ENCODE results near the gene MYO15A. TPM values are rescaled to one million over a fixed set of nuclear protein-coding genes. Genes with fewer than 3 reads are reported as not detected.

MYO15A gene
- total and polyA plus RNA-seq, 8 donors = 0.31 to 10.5 (median 0.50) TPM; not detected in 1

DNA sequence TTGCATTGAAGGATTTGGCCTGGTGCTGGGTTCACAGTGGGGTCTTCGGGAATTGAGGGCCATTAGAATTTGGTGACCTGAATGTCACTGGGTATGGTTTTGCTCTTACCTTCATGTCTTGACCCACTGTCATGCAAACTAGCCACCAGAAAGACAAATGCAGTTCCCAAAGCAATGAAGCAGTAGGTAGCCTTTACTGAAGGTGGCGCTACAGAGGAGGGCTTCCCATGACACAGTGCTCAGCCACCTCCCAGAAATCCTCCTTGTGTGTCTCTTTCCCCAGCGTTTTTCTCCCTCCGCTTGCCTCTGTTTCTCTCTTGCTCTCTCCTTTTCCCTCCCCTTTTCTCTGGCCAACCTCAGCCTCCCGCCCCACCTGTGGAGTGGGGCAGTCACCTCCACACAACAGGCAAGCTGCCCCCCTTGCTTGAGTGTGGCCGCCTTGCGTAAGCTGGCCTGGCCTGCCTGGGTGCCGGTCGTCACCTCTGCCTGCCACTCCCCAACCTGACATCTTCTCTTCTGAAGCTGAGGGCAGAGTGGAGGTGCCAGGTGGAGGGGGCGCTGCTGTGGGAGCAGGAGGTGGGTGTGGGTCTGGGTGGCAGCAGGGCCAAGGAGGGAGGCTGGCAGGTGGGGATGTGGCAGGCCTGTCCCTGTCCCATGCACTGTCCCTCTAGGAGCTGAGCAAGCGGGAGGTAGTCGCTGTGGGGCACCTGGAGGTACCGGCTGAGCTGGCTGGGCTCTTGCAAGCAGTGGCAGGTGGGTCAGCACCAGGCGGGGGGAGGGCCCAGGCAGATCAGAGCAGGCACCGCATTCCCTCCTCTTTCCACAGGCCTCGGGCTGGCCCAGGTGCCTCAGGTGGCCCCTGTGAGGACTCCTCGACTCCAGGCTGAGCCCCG lies 34.7 kb downstream of the MYO15A start:
- H3K9me3 ChIP-seq = no peaks in the 10 kb centered on the region
- H3K4me1 ChIP-seq = peaks cover 0 to 9% (median 5%) of the 10 kb centered on the region in 4 donors
- no peak overlapping the region for H3K4me3 ChIP-seq
- H3K27me3 ChIP-seq = peaks cover 0 to 24% (median 0%) of the 10 kb centered on the region in 3 donors
- TF ChIP-seq POLR2AphosphoS5 (IDR thresholded peaks at IDR 0.05) (no peak), EP300 (IDR thresholded peaks at IDR 0.05) (no peak), POLR2A (IDR thresholded peaks at IDR 0.05) (no peak)
- TF ChIP-seq, protein P1, sequence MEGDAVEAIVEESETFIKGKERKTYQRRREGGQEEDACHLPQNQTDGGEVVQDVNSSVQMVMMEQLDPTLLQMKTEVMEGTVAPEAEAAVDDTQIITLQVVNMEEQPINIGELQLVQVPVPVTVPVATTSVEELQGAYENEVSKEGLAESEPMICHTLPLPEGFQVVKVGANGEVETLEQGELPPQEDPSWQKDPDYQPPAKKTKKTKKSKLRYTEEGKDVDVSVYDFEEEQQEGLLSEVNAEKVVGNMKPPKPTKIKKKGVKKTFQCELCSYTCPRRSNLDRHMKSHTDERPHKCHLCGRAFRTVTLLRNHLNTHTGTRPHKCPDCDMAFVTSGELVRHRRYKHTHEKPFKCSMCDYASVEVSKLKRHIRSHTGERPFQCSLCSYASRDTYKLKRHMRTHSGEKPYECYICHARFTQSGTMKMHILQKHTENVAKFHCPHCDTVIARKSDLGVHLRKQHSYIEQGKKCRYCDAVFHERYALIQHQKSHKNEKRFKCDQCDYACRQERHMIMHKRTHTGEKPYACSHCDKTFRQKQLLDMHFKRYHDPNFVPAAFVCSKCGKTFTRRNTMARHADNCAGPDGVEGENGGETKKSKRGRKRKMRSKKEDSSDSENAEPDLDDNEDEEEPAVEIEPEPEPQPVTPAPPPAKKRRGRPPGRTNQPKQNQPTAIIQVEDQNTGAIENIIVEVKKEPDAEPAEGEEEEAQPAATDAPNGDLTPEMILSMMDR (IDR thresholded peaks at IDR 0.05) = no peak
- no peaks in the 10 kb centered on the region for H3K36me3 ChIP-seq
- H3K27ac ChIP-seq = no peak overlapping the region
- WGBS, 5 donors = 60 to 72% (median 64%) methylated on average over 10 to 18 of the region's 18 CpGs
- intact Hi-C loops (cut with DNase I; ENCODE audit: low total_unique reads) = no loop called here
- DNase-seq = no peak

DNA sequence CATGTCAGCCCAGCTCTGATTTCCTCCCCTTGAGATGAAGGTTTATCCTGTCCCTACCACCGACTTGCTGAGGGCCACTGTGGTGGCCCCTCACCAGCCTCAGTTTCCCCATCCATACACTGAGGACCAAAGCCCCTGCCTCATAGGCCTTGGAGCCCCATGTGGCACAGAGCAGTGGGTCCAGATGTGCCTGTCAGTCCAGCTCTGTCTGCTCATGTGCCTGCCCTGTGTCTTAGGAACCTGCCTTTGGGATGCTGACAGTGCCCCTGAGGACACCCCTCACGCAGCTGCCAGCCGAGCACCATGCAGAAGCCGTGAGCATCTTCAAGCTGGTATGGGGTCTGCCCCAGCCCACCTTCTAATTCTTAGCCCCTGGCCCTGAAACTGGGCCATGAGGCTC lies 35.7 kb downstream of the MYO15A start:
- no peaks in the 10 kb centered on the region for H3K36me3 ChIP-seq
- peaks cover 0 to 24% (median 0%) of the 10 kb centered on the region in 3 donors for H3K27me3 ChIP-seq
- H3K27ac ChIP-seq = no peak overlapping the region
- no peaks in the 10 kb centered on the region for H3K9me3 ChIP-seq
- WGBS, 5 donors = 77 to 100% (median 87%) methylated on average over 2 to 4 of the region's 4 CpGs
- intact Hi-C loops (cut with DNase I; ENCODE audit: low total_unique reads) = no loop called here
- DNase-seq = no peak
- TF ChIP-seq, protein P1 (IDR thresholded peaks at IDR 0.05) = no peak
- H3K4me1 ChIP-seq = peaks cover 0 to 9% (median 5%) of the 10 kb centered on the region in 4 donors
- H3K4me3 ChIP-seq = no peak overlapping the region

DNA sequence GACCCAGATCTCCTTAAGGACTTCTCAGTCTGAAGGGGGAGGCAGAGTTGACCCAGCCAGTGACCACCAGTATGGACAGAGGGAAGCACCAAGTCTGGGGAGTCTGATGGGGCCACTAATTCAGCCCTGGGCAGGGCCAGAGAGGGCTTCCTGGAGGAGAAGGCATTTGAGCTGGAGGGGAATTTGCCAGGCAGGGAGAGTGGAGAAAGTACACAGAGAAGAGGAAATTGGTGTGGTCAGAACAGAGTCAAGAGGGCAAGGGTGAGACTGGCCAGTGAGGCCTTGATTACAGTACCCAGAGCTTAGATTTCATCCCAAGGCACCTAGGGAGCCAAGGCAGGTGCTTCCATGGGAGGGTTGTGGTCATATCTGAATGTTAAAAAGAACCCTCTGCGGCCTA lies 36.3 kb downstream of the MYO15A start:
- 82 to 96% (median 90%) methylated on average over 1 of the region's 1 CpG for WGBS, 5 donors
- Histone ChIP-seq H3K36me3 (no peaks in the 10 kb centered on the region), H3K27me3 (peaks cover 0 to 24% (median 0%) of the 10 kb centered on the region in 3 donors), H3K4me3 (no peak overlapping the region), H3K9me3 (no peaks in the 10 kb centered on the region), H3K27ac (no peak overlapping the region), H3K4me1 (peaks cover 0 to 9% (median 5%) of the 10 kb centered on the region in 4 donors)
- TF ChIP-seq, protein P1 (IDR thresholded peaks at IDR 0.05) = no peak
- TF ChIP-seq POLR2AphosphoS5 (IDR thresholded peaks at IDR 0.05) (no peak), POLR2A (IDR thresholded peaks at IDR 0.05) (no peak), EP300 (IDR thresholded peaks at IDR 0.05) (no peak)
- DNase-seq = no peak
- intact Hi-C loops (cut with DNase I; ENCODE audit: low total_unique reads) = no loop called here

DNA sequence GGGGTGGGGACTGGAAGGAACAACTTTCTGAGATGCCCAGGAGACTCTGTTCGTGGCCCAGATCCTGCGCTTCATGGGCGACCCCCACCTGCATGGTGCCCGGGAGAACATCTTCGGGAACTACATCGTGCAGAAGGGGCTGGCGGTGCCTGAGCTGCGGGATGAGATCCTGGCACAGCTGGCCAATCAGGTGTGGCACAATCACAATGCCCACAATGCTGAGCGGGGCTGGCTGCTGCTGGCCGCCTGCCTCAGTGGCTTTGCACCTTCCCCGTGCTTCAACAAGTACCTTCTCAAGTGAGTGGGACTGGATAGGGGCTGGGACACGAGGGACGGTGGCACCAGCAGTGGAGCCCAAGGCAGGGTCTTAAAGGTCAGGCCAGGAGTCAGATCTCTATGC lies 37.3 kb downstream of the MYO15A start:
- intact Hi-C loops (cut with DNase I; ENCODE audit: low total_unique reads) = no loop called here
- H3K4me3 ChIP-seq = no peak overlapping the region
- H3K27me3 ChIP-seq = peaks cover 0 to 24% (median 0%) of the 10 kb centered on the region in 3 donors
- no peak overlapping the region for H3K27ac ChIP-seq
- no peak for DNase-seq
- no peaks in the 10 kb centered on the region for H3K9me3 ChIP-seq
- H3K36me3 ChIP-seq = no peaks in the 10 kb centered on the region
- WGBS, 5 donors = 84 to 88% (median 86%) methylated on average over 9 to 13 of the region's 13 CpGs
- peaks cover 0 to 9% (median 5%) of the 10 kb centered on the region in 4 donors for H3K4me1 ChIP-seq
- TF ChIP-seq, protein P1 (IDR thresholded peaks at IDR 0.05) = no peak
- TF ChIP-seq POLR2AphosphoS5 (IDR thresholded peaks at IDR 0.05) = no peak
- no peak for TF ChIP-seq POLR2A (IDR thresholded peaks at IDR 0.05)

All from stomach (tissue), 9 donors.